Activated CD8-positive, alpha-beta memory T cell treated with anti-CD3 and anti-CD28 coated beads for 4 hours (primary cell): ENCODE measurements around the gene DNAH14.
"Not testable (repeated sequence)": the region's sequence is repeated elsewhere in the genome, so short reads cannot be mapped to it uniquely, and the experiment has no call there.

Experiments used
- DNase-seq, 2 donors: peaks; one replicate each; pipeline ENCODE4 v3.0.0-alpha.2; 2020; ENCODE audit warnings: low read depth in 2 of 2

Gene DNAH14

DNA sequence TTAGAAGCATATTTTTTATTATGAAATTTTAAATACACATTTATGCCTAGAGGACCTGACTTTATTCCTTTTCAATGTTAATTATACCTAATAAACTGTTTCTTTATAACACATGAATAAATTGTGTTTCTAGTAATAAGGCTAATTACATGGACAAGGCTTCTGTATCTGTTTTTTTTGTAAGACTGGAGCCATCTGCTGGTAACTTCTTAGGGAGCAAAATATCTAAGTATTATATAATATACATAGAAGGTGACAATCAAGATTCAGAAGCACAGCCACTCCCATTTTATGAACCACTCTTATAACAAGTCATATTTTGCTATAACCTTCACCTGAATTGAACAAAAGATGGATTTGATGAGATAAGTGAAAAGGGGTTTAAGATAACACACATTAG is 414.1 kb downstream of the DNAH14 start:
- no peak for DNase-seq

DNA sequence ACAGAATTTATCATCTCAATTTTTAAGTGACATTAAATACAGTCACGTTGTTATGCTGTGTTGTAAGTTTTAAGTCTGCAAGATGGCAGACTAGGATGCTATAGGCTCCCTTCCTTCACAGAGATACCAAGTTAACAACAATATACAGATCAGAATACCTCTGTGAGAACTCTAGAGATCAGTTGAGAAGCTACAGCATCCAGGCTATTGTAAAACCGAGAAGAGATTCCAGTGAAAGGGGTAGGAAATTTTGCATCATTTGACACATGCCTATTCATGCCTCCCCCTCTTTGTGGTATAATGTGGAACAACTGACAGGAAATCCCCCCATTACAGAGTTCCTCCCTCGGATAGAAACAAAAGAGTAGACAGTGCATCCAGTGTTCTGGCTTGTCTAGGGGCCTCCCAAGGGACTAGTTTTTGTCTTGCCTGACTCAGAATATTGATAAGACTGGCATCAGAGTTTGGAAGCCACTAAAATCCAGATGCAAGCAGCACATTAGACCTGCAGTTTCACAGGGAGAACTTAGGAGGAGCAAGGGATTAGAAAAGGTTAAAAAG is 417.7 kb downstream of the DNAH14 start:
- DNase-seq, result no peak

DNA sequence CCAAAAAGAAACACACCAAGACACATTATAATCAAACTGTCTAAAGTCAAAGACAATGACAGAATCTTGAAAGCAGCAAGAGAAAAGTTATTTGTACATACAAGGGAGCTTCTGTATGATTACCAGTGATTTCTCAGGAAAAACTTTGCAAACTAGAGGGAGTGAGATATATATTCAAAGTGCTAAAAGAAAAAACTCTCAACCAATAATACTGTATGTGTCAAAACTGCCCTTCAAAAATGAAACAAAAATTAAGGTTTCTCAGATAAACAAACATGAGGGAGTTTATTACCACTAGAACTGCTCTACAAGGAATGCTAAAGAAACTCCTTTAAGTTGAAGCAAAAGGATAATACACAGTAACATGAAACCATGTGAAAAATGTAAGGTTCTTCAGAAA is 418.9 kb downstream of the DNAH14 start:
- DNase-seq, result no peak

DNA sequence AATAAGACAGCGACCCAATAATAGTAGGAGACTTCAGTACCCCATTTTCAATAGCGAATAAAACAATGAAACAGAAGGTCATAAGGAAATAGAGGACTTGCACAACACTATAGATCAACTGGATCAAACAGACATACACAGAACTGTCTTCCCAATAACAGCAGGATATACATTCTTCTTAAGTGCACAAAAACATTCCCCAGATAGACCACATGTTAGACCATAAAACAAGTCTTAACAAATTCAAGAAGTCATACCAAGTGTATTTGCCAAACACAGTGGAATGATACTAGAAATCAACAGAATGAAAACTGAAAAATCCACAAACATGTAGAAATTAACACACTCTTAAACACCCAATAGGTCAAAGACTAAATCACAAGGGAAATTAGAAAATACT is 420.4 kb downstream of the DNAH14 start:
- DNase-seq, result no peak

DNA sequence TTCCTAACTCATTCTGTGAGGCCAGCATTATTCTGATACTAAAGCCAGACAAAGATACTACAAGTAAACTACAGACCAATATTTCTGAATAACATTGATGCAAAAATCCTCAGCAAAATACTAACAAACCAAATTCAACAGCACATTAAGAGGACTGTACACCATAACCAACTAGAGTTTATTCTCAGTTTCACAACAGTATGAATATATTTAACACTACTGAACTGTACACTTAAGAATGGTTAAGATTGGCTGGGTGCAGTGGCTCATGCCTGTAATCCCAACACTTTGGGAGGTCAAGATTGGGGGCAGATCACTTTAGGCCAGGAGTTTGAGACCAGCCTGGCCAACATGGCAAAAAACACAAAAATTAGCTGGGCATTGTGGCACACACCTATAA is 421.4 kb downstream of the DNAH14 start:
- no peak for DNase-seq

DNA sequence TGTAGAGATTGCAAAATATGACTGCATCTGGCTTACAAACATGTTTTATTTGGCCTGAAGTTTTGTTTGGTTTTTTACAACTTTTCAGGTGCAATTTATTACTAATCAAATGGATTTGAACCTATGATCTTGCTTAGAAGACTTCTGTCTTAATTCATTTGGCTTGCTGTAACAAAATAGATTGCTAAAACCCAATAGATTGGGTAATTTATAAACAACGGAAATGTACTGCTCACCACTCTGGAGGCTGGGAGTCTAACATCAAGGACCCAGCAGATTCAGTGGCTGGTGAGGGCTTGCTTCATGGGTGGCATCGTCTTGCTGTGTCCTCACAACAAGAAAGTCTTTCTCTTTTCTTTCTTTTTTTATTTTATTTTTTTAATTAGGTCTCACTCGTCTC is 425.4 kb downstream of the DNAH14 start:
- no peak for DNase-seq

DNA sequence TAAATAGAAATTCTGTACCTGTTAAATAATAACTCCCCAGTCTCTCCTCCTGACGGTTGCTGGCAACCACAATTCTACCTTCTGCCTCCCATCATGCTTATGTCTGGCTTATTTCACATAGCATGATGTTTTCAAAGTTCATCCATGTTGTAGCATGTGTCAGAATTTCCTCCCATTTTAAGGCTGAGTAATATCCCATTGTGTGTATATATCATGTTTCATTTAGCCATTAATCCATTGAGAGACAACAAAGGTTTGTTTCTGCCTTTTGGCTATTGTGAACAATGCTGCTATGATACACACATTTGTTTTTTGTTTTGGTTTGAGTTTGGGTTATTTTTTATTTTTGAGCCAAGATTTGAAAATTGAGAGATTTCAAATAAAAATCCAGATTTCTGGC is 426.4 kb downstream of the DNAH14 start:
- DNase-seq, result no peak

DNA sequence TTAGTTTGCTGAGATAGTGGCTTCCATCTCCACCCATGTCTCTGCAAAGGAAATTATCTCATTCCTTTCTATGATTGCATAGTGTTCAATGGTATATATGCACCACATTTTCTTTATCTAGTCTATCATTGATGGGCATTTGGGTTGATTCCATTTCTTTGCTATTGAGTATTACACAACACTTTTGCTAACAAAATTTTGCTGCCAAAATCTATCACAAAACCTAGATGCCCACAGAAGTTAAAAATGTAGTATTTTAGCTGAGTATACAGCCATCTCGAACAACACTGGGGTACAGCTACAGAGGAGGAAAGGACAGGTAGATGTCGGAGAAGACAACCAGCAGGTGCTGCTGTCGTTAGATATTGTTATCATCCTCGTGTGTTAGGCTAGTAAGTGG is 430.6 kb downstream of the DNAH14 start:
- DNase-seq, result no peak

DNA sequence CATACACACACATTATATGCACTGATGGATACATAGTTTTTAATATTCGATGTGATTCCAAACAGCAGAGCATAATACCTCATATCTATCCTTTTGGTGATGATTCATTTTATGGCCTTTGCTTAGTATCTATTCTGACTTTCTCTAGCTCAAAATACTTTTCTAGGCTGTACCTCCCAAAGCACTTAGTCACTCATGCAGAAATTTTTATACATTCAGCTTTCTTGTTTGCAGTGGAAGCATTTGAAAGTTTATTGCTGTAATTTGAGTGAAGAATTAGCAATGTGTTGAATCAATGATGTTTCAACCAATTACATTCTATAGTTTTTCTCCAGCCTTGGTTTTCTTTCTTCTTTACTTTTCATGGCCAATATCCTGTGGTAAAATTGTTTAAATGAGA is 431.7 kb downstream of the DNAH14 start:
- DNase-seq, result no peak

DNA sequence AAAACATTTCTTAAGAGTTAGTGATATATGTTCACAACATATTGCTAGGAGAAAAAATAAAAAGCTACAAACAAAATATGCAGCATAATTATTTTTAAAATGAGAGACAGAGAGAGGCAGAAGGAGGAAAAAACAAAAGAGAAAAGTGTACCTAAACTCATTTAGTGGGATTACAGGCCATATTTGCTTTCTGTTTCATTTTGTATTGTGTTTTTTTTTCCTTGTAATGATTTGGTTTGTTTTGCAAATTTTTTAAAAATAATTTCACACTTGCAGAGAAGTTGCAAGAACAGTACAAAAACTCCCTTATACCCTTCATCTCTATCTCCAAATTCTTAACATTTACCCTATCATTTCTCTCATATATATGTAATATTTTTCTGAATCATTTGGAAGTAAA is 433.3 kb downstream of the DNAH14 start:
- no peak for DNase-seq

DNA sequence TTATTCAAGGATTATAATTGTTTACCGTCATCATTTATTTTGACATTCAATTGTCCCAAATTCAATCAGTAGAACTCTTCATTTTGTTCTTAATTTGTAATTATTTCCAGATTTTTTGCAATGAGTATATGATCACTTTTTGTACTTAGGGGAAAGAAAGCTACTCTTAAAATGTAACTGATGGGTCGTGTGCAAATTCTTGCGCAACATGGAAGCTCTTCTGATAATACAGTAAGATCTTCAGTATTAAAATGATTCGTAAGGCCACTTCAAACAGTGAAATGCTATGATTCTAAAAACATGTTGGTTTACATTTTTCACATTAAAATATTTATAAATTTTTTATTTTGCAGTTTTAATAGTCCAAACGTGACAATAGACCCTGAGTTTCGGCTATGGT is 435.0 kb downstream of the DNAH14 start:
- DNase-seq, result no peak

DNA sequence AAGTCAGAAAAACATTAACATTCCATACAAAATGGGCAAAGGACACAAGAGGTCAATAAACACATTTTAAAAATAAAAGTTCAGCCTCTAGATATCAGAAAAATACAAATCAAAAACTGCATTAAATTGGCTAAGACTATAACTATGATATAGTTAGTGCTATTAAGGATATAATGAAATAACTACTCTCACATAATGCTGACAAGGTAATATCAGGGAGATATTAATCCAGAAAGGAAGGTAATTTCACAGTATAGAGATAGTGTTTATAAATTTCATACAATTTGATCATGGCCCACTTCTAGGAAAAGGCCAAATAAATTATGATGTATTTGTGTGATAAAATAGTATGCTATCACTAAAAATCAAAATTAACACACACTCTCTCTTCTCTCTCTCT is 436.5 kb downstream of the DNAH14 start:
- DNase-seq, result no peak

DNA sequence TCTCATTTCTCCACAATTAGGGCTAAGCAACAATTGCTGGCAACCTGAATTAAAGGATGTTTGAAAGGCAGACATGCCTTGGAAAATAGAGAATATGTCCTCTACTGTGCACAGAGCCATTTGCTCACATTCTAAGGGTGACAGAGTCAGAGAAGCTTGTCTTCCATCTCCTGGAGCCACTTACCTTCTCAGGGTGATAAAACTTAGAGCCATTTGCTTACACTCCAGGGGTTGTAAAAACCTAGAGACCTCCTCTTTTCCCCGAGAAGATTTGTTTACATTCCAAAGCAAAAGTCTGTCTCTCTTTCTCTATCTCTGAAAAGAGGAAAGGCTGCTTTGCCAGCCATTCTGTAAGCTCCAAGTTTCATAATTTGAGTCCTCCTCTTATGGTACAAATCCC is 437.1 kb downstream of the DNAH14 start:
- DNase-seq, result no peak

DNA sequence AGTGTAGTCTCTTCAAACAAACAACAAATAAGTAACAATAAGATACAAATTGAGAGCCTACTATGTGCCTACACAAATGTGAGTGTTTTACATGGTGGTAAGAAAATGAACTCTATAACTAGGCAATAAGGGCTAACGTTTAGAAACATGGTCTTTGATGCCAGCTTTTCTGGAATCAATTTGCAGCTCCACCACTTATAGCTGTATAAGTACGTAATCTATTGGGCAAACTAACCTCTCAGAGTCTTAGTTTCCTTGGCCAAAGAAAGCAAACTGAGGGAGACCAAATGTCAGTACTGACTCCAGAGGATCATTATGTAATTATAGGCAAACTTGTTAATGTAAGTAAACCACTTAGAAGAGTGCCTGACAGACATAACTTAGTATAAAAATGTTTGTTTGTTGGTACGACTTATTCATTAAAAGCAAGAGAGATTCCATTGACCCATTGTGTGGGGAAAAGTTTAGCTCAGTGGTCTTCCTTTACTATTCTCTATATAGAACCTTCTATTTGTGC is 438.6 kb downstream of the DNAH14 start:
- no peak for DNase-seq

DNA sequence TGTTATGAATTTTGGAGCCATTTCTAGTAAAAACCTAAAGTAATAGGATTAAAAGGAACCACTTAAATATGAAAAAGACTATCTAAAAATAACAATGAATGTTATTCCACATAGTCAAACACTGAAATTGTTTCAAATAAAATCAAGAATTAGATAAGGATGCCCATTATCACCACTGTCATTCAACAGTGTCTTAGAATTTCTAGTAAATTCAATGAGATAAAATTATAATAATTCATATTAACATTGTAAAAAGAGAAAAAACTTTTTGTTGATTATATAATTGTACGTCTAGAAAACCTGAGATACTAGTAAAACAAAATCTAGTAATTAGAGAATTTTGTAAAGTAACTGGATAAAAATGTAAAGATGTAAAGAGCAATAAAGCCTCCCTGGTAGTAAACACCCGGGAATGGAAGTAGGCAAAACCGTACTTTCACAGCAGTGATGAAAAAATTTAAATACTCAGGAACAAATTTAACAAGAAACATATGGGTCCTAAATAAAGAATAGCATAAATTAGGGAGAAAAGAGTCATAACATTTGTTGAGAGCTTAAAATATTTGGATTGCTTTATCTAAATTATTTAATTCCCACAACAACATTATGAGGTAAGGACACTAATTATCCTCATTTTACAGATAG is 442.0 kb downstream of the DNAH14 start:
- no peak for DNase-seq

DNA sequence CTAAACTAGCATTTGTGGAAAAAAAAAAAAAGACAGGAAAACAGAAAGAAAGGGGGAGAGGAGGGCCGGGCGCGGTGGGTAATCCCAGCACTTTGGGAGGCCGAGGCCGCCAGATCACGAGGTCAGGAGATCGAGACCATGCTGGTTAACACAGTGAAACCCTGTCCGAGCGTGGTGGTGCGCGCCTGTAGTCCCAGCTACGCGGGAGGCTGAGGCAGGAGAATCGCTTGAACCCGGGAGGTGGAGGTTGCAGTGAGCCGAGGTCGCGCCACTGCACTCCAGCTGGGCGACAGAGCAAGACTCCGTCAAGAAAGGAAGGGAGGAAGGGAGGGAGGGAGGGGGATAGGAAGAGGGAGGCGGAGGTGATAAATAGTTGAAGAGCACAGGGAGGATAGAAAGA is 443.7 kb downstream of the DNAH14 start:
- DNase-seq, result no peak

DNA sequence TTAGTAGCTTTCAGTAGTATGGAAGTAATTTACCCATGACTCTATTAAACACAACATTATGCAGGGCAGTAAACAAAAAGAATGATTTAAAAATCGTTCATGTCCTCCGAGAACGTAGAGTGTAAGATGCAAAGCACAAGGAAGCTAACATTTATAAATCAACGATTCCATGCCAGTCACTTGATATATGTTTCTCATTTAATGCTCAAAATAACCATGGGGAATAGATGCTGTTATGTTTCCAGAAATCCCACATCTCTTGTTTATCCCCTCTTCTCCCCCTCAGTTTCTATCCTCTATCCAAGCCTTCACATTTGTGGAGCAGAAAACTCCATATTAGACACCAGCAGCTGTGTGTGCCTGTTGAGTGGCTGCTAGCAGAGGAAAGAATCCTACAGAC is 445.5 kb downstream of the DNAH14 start:
- no peak for DNase-seq

DNA sequence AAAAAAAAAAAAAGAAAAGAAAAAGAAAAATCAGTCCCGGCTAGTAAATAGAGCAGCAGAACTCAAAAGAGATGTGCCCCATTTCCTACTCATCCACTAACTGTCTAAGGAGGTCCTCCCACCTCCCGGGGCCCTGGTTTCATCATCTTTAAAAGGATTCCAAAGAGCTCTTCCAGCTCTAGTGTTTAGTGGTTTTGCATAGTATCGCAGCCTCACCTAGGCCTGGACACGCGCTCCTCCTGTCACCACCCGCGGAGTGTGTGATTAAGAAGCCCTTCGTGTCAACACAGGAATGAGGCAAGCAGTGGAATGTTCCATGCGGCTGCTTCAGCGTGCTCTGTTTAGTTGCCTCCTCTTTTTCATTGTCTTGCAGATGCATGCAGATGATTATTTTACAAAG is 449.4 kb downstream of the DNAH14 start:
- DNase-seq, result no peak

DNA sequence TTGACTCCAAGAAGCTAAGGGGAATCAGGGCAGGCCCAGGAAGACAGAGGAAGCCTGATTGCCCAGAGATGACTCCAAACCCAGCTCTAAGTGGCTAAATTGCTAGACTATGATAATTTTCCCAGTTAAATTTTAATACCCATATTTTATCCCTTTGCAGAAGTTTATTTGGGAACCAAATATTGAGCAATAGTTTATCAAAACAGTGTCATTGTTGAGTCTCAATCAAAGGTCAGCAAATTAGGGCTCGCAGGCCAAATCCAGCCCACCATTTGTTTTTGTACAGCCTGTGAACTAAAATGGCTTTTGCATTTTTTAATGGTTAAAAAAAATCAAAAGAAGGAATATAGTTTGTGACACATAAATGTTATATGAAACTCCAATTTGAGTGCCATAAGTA is 451.2 kb downstream of the DNAH14 start:
- no peak for DNase-seq

DNA sequence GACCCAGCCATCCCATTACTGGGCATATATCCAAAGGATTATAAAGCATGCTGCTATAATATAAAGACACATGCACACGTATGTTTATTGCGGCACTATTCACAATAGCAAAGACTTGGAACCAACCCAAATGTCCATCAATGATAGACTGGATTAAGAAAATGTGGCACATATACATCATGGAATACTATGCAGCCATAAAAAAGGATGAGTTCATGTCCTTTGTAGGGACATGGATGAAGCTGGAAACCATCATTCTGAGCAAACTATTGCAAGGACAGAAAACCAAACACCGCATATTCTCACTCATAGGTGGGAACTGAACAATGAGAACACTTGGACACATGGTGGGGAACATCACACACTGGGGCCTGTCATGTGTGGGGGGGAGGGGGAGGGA is 457.4 kb downstream of the DNAH14 start:
- DNase-seq, result not testable (repeated sequence)

DNA sequence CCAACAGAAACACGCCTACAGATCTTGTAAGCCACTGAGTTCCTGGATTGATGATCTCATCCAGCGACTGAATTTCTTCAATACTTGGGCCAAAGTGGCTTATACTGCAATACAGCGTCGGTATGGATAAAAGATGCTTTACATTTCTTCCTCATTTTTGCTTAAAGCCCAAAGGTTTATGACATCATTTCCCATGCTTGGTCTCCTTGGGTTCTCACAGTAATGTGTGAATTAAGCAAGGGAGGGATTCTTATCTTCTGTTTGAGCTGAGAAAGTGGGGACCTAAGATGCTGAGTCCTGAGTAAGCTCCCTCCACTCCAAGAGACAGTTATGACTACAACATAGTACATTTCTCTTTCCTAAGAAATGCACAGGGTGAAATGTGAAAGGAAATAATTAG is 458.9 kb downstream of the DNAH14 start:
- DNase-seq, result no peak

DNA sequence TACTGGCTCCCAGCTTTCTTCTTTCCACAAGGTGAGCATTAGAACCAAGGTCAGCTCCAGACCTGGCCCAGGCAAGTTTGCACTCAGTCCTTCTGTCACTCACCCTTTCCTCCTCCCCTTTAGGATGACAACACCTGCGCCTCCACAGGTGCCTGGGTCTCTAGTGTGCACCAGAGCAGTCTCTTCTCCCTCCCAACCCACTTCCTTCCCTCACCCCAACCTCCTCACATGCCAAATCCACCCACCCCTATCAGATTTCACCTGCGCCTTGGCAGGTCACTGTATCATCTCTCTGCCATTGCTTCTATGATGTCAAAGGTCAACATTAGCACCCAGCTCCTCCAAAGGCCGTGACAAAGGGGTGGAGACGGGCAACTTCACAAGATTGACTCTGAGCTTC is 460.4 kb downstream of the DNAH14 start:
- DNase-seq, result no peak

DNA sequence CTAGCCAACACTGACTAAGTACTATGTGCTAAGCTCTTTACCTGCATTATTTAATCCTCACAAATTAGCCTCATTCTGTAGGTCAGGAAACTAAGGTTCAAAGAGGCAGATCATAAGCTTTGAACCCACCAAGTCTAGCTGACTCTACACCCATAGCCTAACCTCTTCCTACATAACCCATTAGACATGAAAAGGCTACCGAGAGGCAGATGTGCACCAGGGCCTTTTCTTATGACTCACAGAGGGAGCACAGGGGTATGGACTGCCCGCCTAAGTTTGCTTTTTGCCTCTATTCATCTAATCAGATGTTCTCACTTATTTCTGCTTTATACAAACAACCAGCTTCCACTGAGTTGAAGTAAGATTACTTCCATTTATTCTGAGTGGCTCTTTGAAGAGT is 466.9 kb downstream of the DNAH14 start:
- no peak for DNase-seq

DNA sequence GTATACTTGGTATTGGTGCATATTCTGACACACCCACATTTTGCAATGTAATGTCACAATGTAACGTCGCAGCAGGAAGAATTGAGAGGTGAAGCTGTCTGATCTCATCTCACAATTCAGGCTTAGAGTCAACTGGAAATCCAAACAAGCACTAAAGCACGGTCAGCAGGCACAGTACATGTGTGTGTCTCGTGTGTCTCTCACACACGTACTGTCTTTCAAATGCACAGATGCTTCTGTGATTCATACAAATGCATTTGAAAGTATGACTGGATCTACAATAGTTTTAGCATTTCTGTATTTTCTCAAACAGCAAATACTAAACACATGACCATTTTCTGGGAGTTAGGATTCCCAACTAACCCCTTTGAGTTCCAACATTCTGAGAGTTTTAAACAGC is 471.5 kb downstream of the DNAH14 start:
- DNase-seq, result no peak
